HCT116 (cell line): ENCODE data around the gene B3GNT5.

Experiments
- CTCF ChIP-seq, 3 experiments: fragments of 200-600 bp in 1 of 3; sonication (generic) in 1 of 3; IDR thresholded peaks in 2 of 3; conservative IDR thresholded peaks in 1 of 3; 2 replicates each; pipeline ENCODE4 v1.5.1; 2012 to 2017; ENCODE audit warnings: low read depth in 2 of 3, low read length in 2 of 3, antibody characterized with exemption in 1 of 3, borderline replicate concordance in 1 of 3, control low read depth in 1 of 3, mild to moderate bottlenecking in 1 of 3, mixed read lengths in 1 of 3, mixed run types in 1 of 3, moderate library complexity in 1 of 3; ENCODE audit not compliant: insufficient read depth in 1 of 3
- POLR2A ChIP-seq: IDR thresholded peaks from 2 replicates; pipeline ENCODE4 v1.7.0; 2011; ENCODE audit warnings: borderline replicate concordance; ENCODE audit not compliant: insufficient read depth, insufficient read length; ENCODE audit errors: extremely low read depth
- RAD21 ChIP-seq: IDR thresholded peaks from 2 replicates; pipeline ENCODE4 v1.6.1; 2012; ENCODE audit warnings: low read depth, mild to moderate bottlenecking
- ZNF274 ChIP-seq: fragments of 200-500 bp; sonication (Bioruptor generic); IDR thresholded peaks from 2 replicates; pipeline ENCODE4 v1.6.1; 2014; ENCODE audit warnings: mild to moderate bottlenecking, low read depth, low read length, inconsistent platforms
- TF ChIP-seq, protein P1 (sequence below): IDR thresholded peaks from 2 replicates; pipeline ENCODE4 v1.6.1; 2012

DNA sequence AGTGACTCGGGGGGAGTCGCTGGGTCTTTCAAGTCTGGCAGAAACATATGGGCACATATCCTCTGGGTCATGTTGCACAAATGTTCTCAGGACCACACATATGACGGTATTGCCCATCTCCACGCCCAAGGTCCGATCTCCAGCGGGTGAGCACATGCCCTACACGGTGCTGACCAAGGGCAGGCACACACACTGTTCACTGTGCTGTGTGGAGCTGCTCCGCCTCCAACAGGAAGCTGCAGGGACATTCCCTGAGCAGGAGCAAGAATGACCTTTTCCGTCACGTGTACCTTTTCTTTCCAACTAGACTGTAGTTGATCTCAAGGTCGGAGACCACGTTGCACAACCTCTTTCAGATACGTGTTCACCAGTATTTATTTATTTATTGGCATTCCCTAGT is 41.7 kb upstream of the B3GNT5 start:
- TF ChIP-seq, protein P1, sequence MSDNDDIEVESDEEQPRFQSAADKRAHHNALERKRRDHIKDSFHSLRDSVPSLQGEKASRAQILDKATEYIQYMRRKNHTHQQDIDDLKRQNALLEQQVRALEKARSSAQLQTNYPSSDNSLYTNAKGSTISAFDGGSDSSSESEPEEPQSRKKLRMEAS: no peak
- TF ChIP-seq POLR2A: no peak
- TF ChIP-seq ZNF274: no peak
- TF ChIP-seq RAD21: no peak
- TF ChIP-seq CTCF (IDR thresholded peaks at IDR 0.05 in 2 of 3, conservative IDR thresholded peaks at IDR 0.05 in 1 of 3; ENCODE audit: borderline replicate concordance in 1 of 3, insufficient read depth in 1 of 3, low read depth in 2 of 3, low read length in 2 of 3): no peak
